LHCN-M2 (cell line): ENCODE data around the gene SGPL1. TPM values are rescaled to one million over a fixed set of nuclear protein-coding genes. Genes with fewer than 3 reads are reported as not detected.

ENCODE experiments used
- DNase-seq: peaks from one replicate; pipeline ENCODE4 v3.0.0-alpha.2; 2012; ENCODE audit warnings: low read depth
- total RNA-seq: library from RNA; depleted of rRNA; stranded (reverse); fragments of >200 nt; gene quantifications from 2 replicates; pipeline ENCODE4 v1.2.3, GENCODE V29; 2014

The SGPL1 gene
- total RNA-seq, 1 experiment from 2014 or later = 25.2 TPM

GRCh38 chr10:70885481-70885880 lies 69.7 kb downstream of the SGPL1 start:
- DNase-seq = no peak

GRCh38 chr10:70885931-70886903 lies 70.5 kb downstream of the SGPL1 start:
- no peak for DNase-seq

- no peak for DNase-seq
These were observed 71.3 kb downstream of the SGPL1 start for GRCh38 chr10:70886921-70887665.

- DNase-seq = peak; percentile 47
These were observed 72.4 kb downstream of the SGPL1 start, which contains the start of gene PCBD1 for GRCh38 chr10:70887804-70888800. PCBD1 (minus strand) TSS chr10:70888565; CDS start chr10:70888533, 32 bp downstream.

- DNase-seq = no peak
These were observed 73.5 kb downstream of the SGPL1 start for GRCh38 chr10:70889291-70889690.

- no peak for DNase-seq
These were observed 75.2 kb downstream of the SGPL1 start for GRCh38 chr10:70890917-70891431.

GRCh38 chr10:70891627-70892026 lies 75.9 kb downstream of the SGPL1 start:
- DNase-seq = peak; percentile 35

- no peak for DNase-seq
These were observed 76.9 kb downstream of the SGPL1 start for GRCh38 chr10:70892631-70893030.

GRCh38 chr10:70893227-70894006 lies 77.7 kb downstream of the SGPL1 start:
- no peak for DNase-seq

- no peak for DNase-seq
These were observed 78.7 kb downstream of the SGPL1 start for GRCh38 chr10:70894416-70894815.

- no peak for DNase-seq
These were observed 80.8 kb downstream of the SGPL1 start for GRCh38 chr10:70896551-70896950.

- DNase-seq = no peak
These were observed 82.9 kb downstream of the SGPL1 start for GRCh38 chr10:70898687-70899086.

- no peak for DNase-seq
These were observed 83.3 kb downstream of the SGPL1 start for GRCh38 chr10:70899096-70899495.

- DNase-seq = no peak
These were observed 85.6 kb downstream of the SGPL1 start for GRCh38 chr10:70901276-70901878.

GRCh38 chr10:70902661-70903261 lies 87.0 kb downstream of the SGPL1 start:
- no peak for DNase-seq

GRCh38 chr10:70903262-70903921 lies 87.6 kb downstream of the SGPL1 start:
- peak; percentile 18 for DNase-seq

GRCh38 chr10:70905071-70906021 lies 89.6 kb downstream of the SGPL1 start:
- DNase-seq = no peak
